PC-3 (cell line): Measurements from ENCODE around the gene SLC6A18. TPM values are rescaled to one million over a fixed set of nuclear protein-coding genes. Genes with fewer than 3 reads are reported as not detected.

ENCODE experiments used
- ATAC-seq: fragments of 200-7000 bp; cut with Tn5 transposase; 2 replicates; pipeline ENCODE4 v1.9.1; 2020; ENCODE audit warnings: mild to moderate bottlenecking, moderate library complexity
- BruUV-seq: library from RNA; stranded (reverse); fragments of 400-500 nt; replicated peaks from 2 replicates; lab custom pipeline; 2021; lab: Mats Ljungman, UMichigan
- CTCF ChIA-PET: fragments of 300-600 bp; sonication (Branson Sonifier 250); formaldehyde crosslinking; loops from one replicate; lab custom pipeline; 2022; ENCODE audit warnings: antibody characterized with exemption; lab: Charles Lee
- POLR2A ChIA-PET: fragments of 300-600 bp; sonication (Branson Sonifier 250); formaldehyde crosslinking; loops from one replicate; lab custom pipeline; 2022; ENCODE audit warnings: antibody characterized with exemption; ENCODE audit not compliant: unreplicated experiment; lab: Charles Lee
- DNase-seq: peaks from one replicate; pipeline ENCODE4 v3.0.0-alpha.2; 2015
- H2AFZ ChIP-seq: fragments of 300-600 bp; sonication (generic); 2 replicates; pipeline ENCODE4 v1.6.0; 2016; ENCODE audit warnings: antibody characterized with exemption, low read length
- H3F3A ChIP-seq: fragments of 300-600 bp; sonication (generic); one replicate; pipeline ENCODE4 v1.6.0; 2017; ENCODE audit warnings: antibody characterized with exemption, low read length, control low read depth, mild to moderate bottlenecking; ENCODE audit not compliant: unreplicated experiment
- H3K27ac ChIP-seq: fragments of 300-600 bp; sonication (generic); 2 replicates; pipeline ENCODE4 v1.5.1; 2016; ENCODE audit warnings: mild to moderate bottlenecking, low read length
- H3K27me3 ChIP-seq: fragments of 300-600 bp; sonication (generic); 2 replicates; pipeline ENCODE4 v1.6.1; 2016; ENCODE audit warnings: low read length, mixed read lengths
- H3K36me3 ChIP-seq: fragments of 300-600 bp; sonication (generic); 2 replicates; pipeline ENCODE4 v1.6.1; 2016; ENCODE audit warnings: low read depth, mixed run types, low read length, mixed read lengths
- H3K4me1 ChIP-seq: fragments of 300-600 bp; sonication (generic); 2 replicates; pipeline ENCODE4 v1.5.1; 2016; ENCODE audit warnings: low read length; ENCODE audit not compliant: insufficient read depth
- H3K4me2 ChIP-seq: fragments of 300-600 bp; sonication (generic); 2 replicates; pipeline ENCODE4 v1.6.0; 2016; ENCODE audit warnings: low read length
- H3K4me3 ChIP-seq: fragments of 300-600 bp; sonication (generic); 2 replicates; pipeline ENCODE4 v1.5.1; 2016; ENCODE audit warnings: mild to moderate bottlenecking, low read length, mixed read lengths
- H3K79me2 ChIP-seq: fragments of 300-600 bp; sonication (generic); 2 replicates; pipeline ENCODE4 v1.6.1; 2017; ENCODE audit warnings: low read length, mixed read lengths
- H3K9ac ChIP-seq: fragments of 300-600 bp; sonication (generic); 2 replicates; pipeline ENCODE4 v1.6.0; 2016; ENCODE audit warnings: mild to moderate bottlenecking, low read length
- H3K9me2 ChIP-seq: fragments of 300-600 bp; sonication (generic); replicated peaks from 2 replicates; pipeline ENCODE4 v1.6.1; 2016; ENCODE audit warnings: mixed run types, low read length, mixed read lengths
- H3K9me3 ChIP-seq: fragments of 300-600 bp; sonication (generic); 2 replicates; pipeline ENCODE4 v1.6.1; 2016; ENCODE audit warnings: low read length, mixed read lengths
- H4K20me1 ChIP-seq: fragments of 300-600 bp; sonication (generic); 2 replicates; pipeline ENCODE4 v1.6.1; 2016; ENCODE audit warnings: low read length, mixed read lengths
- EZH2 ChIP-seq: fragments of 300-600 bp; sonication (generic); IDR thresholded peaks from one replicate; pipeline ENCODE4 v1.6.1; 2017; ENCODE audit warnings: antibody characterized with exemption, mild to moderate bottlenecking, low read length; ENCODE audit not compliant: unreplicated experiment
- EZH2phosphoT487 ChIP-seq: fragments of 300-600 bp; sonication (generic); IDR thresholded peaks from 2 replicates; pipeline ENCODE4 v1.6.1; 2018; ENCODE audit warnings: mild to moderate bottlenecking, antibody characterized with exemption, low read length, borderline replicate concordance
- intact Hi-C: fragments of 100-400 bp; cut with micrococcal nuclease; formaldehyde crosslinking; loops from 2 replicates; pipeline ENCODE4 v1.9.0; 2023
- total RNA-seq: library from RNA; depleted of rRNA; stranded (reverse); fragments of >200 nt; gene quantifications from 2 replicates; pipeline ENCODE4 v1.2.3, GENCODE V29; 2014
- TF ChIP-seq, protein P1 (sequence below): fragments of 300-600 bp; sonication (generic); conservative IDR thresholded peaks from 2 replicates; pipeline ENCODE4 v1.5.1; 2017; ENCODE audit warnings: antibody characterized with exemption, low read depth, mild to moderate bottlenecking, low read length

The SLC6A18 gene
- total RNA-seq, 1 experiment from 2014 or later = not detected

DNA sequence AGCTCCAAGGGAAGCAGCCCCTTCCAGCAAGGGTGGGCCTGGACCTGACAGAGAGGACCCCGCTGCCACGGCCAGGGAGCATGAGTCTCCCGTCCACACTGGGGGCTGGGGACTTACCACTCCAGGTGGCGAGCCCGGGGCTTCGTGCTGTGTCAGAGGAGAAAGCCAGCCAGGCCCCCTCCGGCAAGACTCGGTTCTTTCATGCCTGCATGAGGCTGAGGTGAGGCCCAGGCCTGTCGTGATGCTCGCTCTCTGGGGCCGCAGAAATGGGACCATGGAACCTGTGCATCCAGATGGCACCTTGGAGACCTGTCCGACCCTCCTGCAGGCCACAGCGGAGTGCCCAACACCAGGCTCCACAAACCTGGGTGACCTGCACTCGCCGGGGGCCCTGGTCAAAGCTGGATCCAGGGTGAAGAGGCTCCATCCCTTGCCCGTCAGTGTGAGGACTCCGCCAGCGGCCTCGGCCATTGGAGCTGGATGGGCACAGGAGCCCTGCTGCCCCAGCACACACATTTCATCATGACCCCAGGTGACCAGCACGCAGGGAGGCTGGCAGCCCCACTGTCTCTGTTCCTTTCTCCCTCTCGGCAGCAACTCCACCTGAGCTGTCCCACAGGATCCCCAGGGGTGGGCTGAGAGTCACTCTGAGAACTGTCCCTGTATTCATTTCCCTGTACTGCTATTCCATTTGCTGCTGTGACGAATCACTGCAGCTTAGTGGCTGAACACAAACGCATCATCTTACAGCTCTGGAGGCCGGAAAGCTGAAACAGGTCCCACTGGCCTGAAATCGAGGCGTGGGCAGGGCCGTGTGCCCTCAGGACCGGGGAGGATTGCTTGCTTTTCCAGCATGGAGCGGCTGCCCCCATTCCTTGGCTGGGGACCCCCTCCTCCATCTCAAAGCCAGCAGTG, 24.4 kb downstream of the SLC6A18 start:
- H3K4me2 ChIP-seq = no peak overlapping the region
- TF ChIP-seq EZH2 = no peak
- TF ChIP-seq, protein P1, sequence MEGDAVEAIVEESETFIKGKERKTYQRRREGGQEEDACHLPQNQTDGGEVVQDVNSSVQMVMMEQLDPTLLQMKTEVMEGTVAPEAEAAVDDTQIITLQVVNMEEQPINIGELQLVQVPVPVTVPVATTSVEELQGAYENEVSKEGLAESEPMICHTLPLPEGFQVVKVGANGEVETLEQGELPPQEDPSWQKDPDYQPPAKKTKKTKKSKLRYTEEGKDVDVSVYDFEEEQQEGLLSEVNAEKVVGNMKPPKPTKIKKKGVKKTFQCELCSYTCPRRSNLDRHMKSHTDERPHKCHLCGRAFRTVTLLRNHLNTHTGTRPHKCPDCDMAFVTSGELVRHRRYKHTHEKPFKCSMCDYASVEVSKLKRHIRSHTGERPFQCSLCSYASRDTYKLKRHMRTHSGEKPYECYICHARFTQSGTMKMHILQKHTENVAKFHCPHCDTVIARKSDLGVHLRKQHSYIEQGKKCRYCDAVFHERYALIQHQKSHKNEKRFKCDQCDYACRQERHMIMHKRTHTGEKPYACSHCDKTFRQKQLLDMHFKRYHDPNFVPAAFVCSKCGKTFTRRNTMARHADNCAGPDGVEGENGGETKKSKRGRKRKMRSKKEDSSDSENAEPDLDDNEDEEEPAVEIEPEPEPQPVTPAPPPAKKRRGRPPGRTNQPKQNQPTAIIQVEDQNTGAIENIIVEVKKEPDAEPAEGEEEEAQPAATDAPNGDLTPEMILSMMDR = no peak
- TF ChIP-seq EZH2phosphoT487 = no peak
- H2AFZ ChIP-seq = no peak overlapping the region
- no peak overlapping the region for H3K4me3 ChIP-seq
- no peaks in the 10 kb centered on the region for H3F3A ChIP-seq
- H3K36me3 ChIP-seq = no peaks in the 10 kb centered on the region
- no peaks in the 10 kb centered on the region for H3K9me2 ChIP-seq
- H4K20me1 ChIP-seq = no peaks in the 10 kb centered on the region
- no peaks in the 10 kb centered on the region for H3K79me2 ChIP-seq
- H3K9ac ChIP-seq = no peak overlapping the region
- no peaks in the 10 kb centered on the region for H3K4me1 ChIP-seq
- ATAC-seq = no peak
- H3K9me3 ChIP-seq = no peaks in the 10 kb centered on the region
- ChIA-PET POLR2A (no interaction called here), CTCF (no interaction called here)
- no peak overlapping the region for H3K27ac ChIP-seq
- intact Hi-C loops = no loop called here
- no TSS peak for BruUV-seq
- H3K27me3 ChIP-seq = 0 out of 2 replicates have a peak, but pooled peaks cover 6% of the 10 kb centered on the region
- peak; percentile 2 for DNase-seq

GRCh38 chr5:1251678-1252580, 26.7 kb downstream of the SLC6A18 start:
- no peaks in the 10 kb centered on the region for H4K20me1 ChIP-seq
- H3K4me1 ChIP-seq = no peaks in the 10 kb centered on the region
- no peak overlapping the region for H3K4me3 ChIP-seq
- intact Hi-C loops = no loop called here
- no peaks in the 10 kb centered on the region for H3K27me3 ChIP-seq
- no peak overlapping the region for H3K27ac ChIP-seq
- TF ChIP-seq EZH2phosphoT487 = no peak
- TF ChIP-seq EZH2 = no peak
- TF ChIP-seq, protein P1 = no peak
- ATAC-seq (no peak), DNase-seq (no peak)
- no peak overlapping the region for H2AFZ ChIP-seq
- no peak overlapping the region for H3K9ac ChIP-seq
- H3K9me2 ChIP-seq = no peaks in the 10 kb centered on the region
- ChIA-PET CTCF (no interaction called here), POLR2A (no interaction called here)
- BruUV-seq = no TSS peak
- H3K9me3 ChIP-seq = no peaks in the 10 kb centered on the region
- H3K4me2 ChIP-seq = no peak overlapping the region
- H3F3A ChIP-seq = no peaks in the 10 kb centered on the region
- H3K36me3 ChIP-seq = no peaks in the 10 kb centered on the region
- no peaks in the 10 kb centered on the region for H3K79me2 ChIP-seq
